ENCODE data around the gene WDR35. TPM values are rescaled to one million over a fixed set of nuclear protein-coding genes. Genes with fewer than 3 reads are reported as not detected.
"Not testable (repeated sequence)": the region's sequence is repeated elsewhere in the genome, so short reads cannot be mapped to it uniquely, and the experiment has no call there.

Gene WDR35
- total RNA-seq, 4 donors from 2014 or later = 16.3 to 24.3 (median 21.2) TPM

- H3K27me3 ChIP-seq = no peaks in the 10 kb centered on the region
- H3K27ac ChIP-seq = peak overlapping the region in 1 of 4 donors; percentile 15
- no peak for DNase-seq (ENCODE audit: low spot score in 2 of 2)
- H3K9me3 ChIP-seq = peaks cover 0 to 9% (median 0%) of the 10 kb centered on the region in 4 donors
- peaks cover 0 to 65% (median 0%) of the 10 kb centered on the region in 3 donors for H3K36me3 ChIP-seq
- no peak for TF ChIP-seq POLR2A (IDR thresholded peaks at IDR 0.05)
- H3K4me1 ChIP-seq = no peaks in the 10 kb centered on the region
- 43 to 45% methylated on average over 5 of the region's 5 CpGs for WGBS, 2 donors
- no peak overlapping the region for H3K4me3 ChIP-seq
These were observed 56.4 kb downstream of the WDR35 start for GRCh38 chr2:19933351-19933981.

GRCh38 chr2:19932928-19933327 is 57.0 kb downstream of the WDR35 start:
- Histone ChIP-seq H3K9me3 (peaks cover 0 to 14% (median 0%) of the 10 kb centered on the region in 4 donors), H3K4me1 (no peaks in the 10 kb centered on the region), H3K36me3 (peaks cover 0 to 65% (median 0%) of the 10 kb centered on the region in 3 donors), H3K27ac (no peak overlapping the region), H3K4me3 (no peak overlapping the region), H3K27me3 (no peaks in the 10 kb centered on the region)
- no peak for DNase-seq (ENCODE audit: low spot score in 2 of 2)
- TF ChIP-seq CTCF (IDR thresholded peaks at IDR 0.05) (no peak), EP300 (IDR thresholded peaks at IDR 0.05) (no peak), POLR2A (IDR thresholded peaks at IDR 0.05) (no peak)
- 78 to 91% methylated on average over 2 of the region's 2 CpGs for WGBS, 2 donors

- peaks cover 0 to 22% (median 0%) of the 10 kb centered on the region in 4 donors for H3K9me3 ChIP-seq
- no peaks in the 10 kb centered on the region for H3K27me3 ChIP-seq
- peaks cover 0 to 77% (median 2%) of the 10 kb centered on the region in 3 donors for H3K36me3 ChIP-seq
- H3K4me1 ChIP-seq = no peaks in the 10 kb centered on the region
- no peak overlapping the region for H3K27ac ChIP-seq
- H3K4me3 ChIP-seq = no peak overlapping the region
- TF ChIP-seq EP300 (IDR thresholded peaks at IDR 0.05) (no peak), CTCF (IDR thresholded peaks at IDR 0.05) (no peak), POLR2A (IDR thresholded peaks at IDR 0.05) (no peak)
- no peak for DNase-seq (ENCODE audit: low spot score in 2 of 2)
These were observed 60.7 kb downstream of the WDR35 start for GRCh38 chr2:19929226-19929625.

GRCh38 chr2:19927816-19928215 is 62.1 kb downstream of the WDR35 start:
- H3K27me3 ChIP-seq; H3K4me1 ChIP-seq; H3K4me3 ChIP-seq; DNase-seq (ENCODE audit: low spot score in 2 of 2); H3K27ac ChIP-seq: not testable (repeated sequence)
- Histone ChIP-seq H3K9me3 (peaks cover 0 to 22% (median 0%) of the 10 kb centered on the region in 4 donors), H3K36me3 (peaks cover 0 to 86% (median 2%) of the 10 kb centered on the region in 3 donors)
- 100% methylated on average over 1 of the region's 1 CpG for WGBS, 2 donors

GRCh38 chr2:19924526-19924925 is 65.4 kb downstream of the WDR35 start:
- not testable (repeated sequence) for H3K27ac ChIP-seq; H3K4me3 ChIP-seq; H3K27me3 ChIP-seq; H3K4me1 ChIP-seq; DNase-seq (ENCODE audit: low spot score in 2 of 2)
- H3K36me3 ChIP-seq = peaks cover 0 to 77% (median 2%) of the 10 kb centered on the region in 3 donors
- 87 to 93% methylated on average over 4 of the region's 4 CpGs for WGBS, 2 donors
- H3K9me3 ChIP-seq = peaks cover 0 to 22% (median 0%) of the 10 kb centered on the region in 4 donors

- peaks cover 0 to 55% (median under 1%) of the 10 kb centered on the region in 3 donors for H3K36me3 ChIP-seq
- H3K4me3 ChIP-seq; H3K9me3 ChIP-seq; H3K27ac ChIP-seq; DNase-seq (ENCODE audit: low spot score in 2 of 2); H3K27me3 ChIP-seq; H3K4me1 ChIP-seq: not testable (repeated sequence)
- 73 to 74% methylated on average over 3 of the region's 3 CpGs for WGBS, 2 donors
These were observed 67.7 kb downstream of the WDR35 start for GRCh38 chr2:19922188-19922587.

- Histone ChIP-seq H3K4me3 (no peak overlapping the region), H3K4me1 (no peaks in the 10 kb centered on the region), H3K9me3 (no peaks in the 10 kb centered on the region), H3K27ac (no peak overlapping the region), H3K36me3 (peaks cover 0 to 31% (median 8%) of the 10 kb centered on the region in 3 donors), H3K27me3 (no peaks in the 10 kb centered on the region)
- TF ChIP-seq EP300 (IDR thresholded peaks at IDR 0.05) (no peak), CTCF (IDR thresholded peaks at IDR 0.05) (no peak), POLR2A (IDR thresholded peaks at IDR 0.05) (no peak)
- no peak for DNase-seq (ENCODE audit: low spot score in 2 of 2)
- WGBS, 2 donors = 69 to 88% methylated on average over 6 of the region's 6 CpGs
These were observed 73.4 kb downstream of the WDR35 start for GRCh38 chr2:19916385-19916950.

Data from tibial nerve (tissue), 4 donors.